GM19043 (cell line): ENCODE measurements around the gene ANKRD22.
A peak's percentile ranks its signal among the peaks of the same experiment; 100 is the strongest.
"Not testable (repeated sequence)": the region's sequence is repeated elsewhere in the genome, so short reads cannot be mapped to it uniquely, and the experiment has no call there.

Experiments used
- ATAC-seq: cut with Tn5 transposase; IDR thresholded peaks from one replicate; pipeline ENCODE4 v1.9.1; 2021; ENCODE audit warnings: low read depth; ENCODE audit not compliant: unreplicated experiment

ANKRD22 gene

DNA sequence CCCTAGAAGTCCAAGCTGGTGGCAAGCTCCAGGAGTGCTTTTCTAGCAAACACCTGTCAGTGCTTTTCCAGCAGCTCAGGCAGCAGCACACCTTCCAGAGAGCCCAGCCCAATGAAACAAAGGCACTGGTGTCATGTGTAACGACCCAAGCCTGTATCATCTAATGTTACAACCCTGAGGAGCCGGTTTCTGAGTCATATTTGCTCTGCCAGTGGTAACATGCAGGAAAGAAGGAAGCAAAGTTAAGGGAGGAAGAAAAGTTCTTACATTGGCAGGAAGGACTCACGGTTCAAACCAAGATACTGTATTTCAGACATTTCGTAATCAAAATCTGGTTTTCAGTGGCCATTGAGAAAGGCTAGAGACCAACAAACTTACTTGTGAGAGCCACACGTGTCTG lies at the start of gene ANKRD22:
Gene ANKRD22, minus strand, starts transcription at position 139 of the 400 bp plus-strand sequence. CDS start 237 bp downstream, outside the sequence.
- ATAC-seq, result no peak

DNA sequence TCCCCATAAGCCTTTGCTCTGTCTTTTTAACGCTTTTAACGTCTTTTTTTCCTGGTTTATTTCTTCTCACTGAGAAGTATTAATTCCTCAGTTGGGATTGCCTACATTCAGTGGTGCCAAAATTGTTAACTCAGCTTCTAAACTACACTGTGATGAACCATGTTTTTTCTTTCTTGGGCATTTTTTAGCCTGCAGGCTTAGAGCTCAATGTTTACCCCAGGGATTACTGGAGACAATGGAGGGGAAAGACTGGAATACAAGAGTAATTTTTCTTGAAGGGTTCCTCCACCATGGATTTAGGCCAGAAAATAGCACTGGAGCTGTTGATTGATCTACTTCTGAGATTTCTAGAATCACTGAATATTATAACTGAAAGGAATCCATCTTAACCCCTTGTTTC lies 48.2 kb upstream of the ANKRD22 start:
- no peak for ATAC-seq

DNA sequence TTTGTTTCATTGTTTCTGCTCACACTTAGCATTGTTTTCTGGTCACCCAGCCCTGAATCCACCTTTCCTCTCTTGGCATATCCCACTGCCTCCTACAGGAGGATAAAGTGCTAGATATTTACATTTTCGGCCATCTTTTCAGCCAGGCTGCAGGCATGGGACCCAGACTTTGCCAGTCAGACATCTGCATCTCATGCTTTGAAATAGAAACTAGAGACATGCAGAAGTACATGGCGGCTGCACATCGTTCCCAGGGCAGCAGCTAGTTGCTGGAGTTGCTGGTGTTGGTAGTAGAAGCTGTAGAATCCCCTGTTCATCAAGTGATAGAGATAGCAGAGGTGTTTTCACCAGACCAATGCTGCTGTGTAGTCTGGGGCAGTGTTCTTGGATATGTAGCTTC lies 47.1 kb upstream of the ANKRD22 start:
- no peak for ATAC-seq

DNA sequence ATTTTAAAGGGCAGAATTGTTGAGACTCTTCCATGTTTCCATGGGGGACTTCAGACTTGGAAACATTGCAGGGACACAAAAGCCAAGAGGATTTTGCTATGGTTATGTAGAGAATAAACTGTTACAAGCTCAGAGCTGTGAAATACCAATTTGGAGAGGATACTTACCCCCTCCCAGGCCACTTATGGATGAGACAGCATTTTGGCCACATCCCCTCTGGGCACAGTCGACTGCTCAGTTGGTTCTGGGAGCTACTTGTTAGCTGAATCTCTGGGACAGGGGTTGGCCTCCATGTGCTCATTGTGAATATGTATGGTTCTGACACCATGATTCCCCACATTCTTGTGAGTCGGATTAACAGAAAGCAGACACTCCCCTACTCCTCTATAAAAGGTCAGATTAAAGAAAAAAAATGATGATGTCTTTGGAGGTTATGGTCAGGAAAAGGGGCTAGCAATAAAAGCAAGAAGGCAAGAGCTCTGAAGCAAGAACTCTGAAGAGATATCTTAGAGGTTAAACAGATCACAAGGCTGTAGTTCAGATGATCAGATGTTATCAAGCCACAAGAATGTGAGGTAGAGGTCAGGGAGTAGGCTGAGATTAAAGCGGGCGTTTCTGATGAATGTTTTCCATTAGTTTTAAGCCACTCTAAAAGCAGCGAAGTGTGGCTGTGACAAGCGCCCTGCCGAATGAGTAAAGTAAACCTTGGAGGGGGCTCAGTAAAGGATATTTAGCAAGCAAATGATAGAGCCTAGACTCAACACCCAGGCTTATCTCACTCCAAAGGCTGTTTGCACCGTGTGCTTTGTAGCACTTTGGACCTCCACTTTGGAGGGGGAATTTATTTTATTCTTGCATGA lies 45.6 kb upstream of the ANKRD22 start:
- no peak for ATAC-seq

DNA sequence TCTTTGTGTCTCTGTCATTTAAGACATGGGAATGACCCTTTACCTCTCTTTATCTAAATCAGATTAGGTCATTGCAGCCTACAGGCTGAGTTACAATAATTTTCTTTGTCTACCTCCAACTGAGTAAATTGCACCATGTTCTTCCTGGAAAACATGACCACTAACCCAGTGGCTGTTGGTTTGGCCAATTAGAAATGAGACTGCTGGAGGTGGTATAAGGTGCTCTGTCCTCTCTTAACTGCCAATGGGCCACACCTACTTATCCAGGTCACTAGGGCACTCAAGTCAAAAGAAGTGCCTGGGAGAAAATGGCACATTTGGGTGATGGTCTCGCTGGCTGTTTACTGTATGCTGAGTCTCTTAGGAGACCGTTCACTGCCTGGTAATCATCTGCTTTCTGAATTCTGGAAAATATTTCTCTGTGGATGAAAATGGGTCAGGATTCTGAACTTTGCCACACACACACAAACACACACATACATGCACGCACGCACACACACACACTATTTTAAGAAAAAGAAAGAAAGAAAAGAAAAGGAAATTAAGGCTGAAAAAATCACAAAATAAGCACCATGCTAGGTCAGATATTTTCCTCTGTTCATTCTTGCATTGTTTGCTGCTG lies 44.8 kb upstream of the ANKRD22 start:
- ATAC-seq, result no peak

DNA sequence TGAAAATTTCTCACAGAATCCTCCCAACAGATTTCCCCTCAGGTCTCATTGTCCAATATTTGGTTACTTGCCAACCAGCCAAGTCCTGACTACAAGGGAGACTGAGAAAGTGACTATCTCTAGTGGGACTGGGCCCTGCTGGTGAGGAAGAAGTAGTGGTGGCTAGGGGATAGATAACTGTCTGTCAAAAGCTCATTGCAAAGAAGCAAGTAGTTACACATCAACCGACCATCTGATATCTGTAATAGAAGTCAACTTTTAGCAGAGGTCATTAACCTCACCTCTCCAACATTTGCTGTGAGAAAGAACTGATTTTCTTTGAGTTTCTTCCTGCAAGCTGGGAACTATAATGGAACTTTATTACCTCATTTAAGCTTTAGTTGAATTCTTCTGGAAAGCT lies 43.6 kb upstream of the ANKRD22 start:
- no peak for ATAC-seq

DNA sequence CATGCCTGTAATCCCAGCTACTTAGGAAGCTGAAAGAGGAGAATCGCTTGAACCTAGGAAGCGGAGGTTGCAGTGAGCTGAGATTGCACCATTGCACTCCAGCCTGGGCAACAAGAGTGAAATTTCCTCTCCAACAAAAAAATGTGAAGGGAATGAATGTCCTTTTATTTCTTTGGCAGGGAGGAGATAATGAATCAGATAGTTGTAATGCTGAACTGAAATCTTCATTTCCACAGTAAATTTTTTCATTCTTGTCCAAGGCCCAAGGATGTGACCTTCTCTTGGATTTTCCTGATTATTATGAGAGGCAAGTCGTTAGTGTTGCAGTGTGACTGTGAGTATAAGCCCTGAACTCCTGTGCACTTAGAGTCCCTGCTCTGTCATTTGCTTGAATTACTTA lies 42.0 kb upstream of the ANKRD22 start:
- ATAC-seq, result no peak

DNA sequence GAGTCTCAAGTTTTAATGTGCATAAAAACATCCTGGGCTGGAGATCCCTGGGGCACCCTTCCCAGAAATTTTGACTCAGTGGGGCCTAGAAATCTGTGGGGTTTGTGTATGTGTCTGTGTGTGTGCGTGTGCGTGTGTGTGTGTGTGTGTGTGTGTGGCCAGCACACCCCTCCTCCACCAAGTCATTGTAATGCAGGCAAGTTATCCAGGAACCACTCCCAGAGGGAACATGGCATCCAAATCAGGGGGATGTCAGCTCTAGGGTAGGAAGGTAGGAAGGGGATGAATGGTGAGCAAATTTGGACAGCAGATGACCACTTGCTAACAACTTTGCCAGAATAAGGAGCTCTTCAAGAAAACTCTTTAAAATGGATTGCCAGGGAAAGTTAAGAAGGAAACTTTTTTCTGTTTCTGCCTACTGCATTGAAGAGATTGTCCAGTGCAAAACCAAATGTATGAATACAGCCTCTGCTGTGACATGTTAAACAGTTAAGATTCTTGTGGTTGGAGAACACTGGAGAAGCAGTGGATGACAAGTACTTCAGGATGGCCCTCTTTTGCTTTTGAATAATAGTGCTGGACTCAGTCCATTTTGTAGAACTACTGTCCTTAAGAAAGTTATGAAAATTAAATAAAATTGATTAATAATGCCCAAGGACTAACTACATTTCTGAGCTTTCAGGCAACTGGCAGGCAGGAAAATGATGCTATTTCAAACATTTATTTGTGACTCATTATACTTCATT lies 40.8 kb upstream of the ANKRD22 start:
- ATAC-seq, result no peak

DNA sequence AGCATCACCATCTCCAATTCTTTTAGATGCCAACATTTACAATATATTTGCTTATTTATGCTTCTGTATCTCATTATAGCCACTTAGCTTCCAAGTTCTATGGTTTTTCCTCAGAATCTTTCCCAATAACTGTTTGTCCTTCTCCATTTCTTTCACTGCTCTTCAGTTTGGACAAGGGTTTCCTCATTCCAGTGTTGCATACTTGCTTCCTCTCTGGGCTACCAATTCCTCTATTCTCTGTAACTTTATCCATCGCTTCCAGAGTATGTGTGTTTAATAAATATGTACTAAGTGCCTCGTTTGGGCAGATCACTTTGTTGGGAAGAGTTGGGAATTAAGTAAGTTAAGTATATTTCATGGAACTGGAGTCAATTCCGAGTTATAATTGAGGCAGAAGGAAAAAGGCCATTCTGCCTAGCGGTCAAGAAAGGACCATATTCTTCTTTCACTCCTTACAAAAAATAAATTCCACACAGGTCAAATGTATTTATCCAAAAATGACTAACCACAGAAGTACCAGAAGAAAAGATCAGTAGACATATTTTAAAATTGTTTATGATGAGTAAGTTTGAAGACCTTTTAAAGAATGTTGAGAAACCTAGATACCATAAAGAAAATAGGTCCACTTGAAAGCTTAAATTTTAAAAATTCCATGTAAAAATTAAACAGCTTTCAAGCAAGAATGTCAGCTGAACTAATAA lies 39.2 kb upstream of the ANKRD22 start:
- no peak for ATAC-seq

DNA sequence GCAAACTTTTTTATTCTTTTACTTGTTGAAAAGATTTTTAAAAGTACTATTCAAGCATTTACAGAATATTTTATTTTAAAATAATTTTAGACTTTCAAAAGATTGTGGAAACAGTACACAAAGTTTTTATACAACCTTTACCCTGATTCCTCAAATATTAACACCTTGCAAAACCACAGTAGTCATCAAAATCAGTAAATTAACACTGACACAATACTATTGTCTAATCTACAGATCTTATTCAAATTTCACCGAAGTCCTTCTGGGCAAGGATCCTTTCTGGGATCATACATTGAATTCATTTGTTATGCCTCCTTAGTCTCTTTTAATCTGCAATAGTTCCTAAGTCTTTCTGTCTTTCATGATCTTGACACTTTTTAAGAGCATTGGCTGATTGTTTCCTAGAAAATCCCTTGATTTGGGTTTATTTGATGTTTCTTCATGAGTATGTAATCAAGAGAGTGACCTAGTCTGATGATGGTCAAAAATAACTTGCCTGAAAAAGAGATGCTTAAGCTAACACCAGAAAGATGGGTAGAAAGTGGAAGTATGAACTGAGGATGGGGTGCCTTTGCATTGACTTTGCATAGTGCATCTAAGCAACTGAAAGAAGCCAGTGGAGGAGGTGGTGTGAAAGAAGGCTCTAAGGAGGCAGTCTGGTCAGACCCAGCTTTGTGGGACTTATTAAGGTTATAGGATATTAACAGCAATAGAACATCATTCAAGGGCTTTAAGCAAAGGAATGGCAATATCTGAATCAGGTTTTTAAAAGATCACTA lies 38.1 kb upstream of the ANKRD22 start:
- peak; percentile 59 for ATAC-seq

DNA sequence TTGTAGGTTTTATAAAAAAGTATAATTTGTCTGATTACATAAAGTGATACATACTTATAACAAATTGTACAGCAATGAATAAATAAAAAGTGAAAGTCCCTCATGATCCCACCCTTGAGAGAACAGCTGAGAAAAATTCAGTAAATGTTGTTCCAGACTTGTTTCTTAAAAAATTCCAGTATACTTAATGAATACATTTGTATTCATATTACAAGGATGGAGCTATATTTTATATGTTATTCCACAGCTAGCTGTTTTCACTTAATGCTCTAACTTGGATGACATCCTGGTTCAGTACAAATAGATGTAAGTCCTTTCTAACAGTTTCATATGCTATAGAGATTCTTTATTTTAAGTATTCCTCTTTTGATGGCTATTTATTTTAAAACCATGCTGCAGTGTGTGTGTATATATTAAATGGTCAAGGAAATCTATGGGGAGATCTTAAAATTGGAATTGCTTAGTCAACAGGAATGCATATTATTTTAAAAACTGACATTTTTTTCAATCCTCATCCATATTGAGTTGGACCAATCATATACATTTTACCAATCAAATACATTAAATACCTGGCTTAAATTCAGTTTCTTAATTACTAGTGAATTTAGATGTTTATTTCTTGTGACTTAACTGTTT lies 37.3 kb upstream of the ANKRD22 start:
- no peak for ATAC-seq

DNA sequence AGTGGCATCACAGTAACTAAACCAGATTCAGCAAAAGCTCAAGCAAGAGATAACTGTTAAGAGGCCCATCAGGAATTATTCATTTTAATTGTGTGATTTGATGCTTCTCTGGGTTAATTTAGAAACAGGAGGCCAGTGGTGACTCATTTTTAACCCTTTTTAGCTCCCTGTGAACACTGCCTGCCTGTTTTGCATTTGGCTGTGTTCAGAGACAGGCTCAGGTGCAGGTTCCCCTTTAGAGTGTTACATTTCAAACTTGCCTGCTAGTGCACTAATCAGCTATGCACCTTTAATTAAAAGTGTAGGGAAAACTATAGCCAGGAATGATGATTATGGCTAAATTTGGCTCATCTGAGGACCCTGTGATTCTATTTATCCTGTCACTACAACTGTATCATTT lies 34.9 kb upstream of the ANKRD22 start:
- ATAC-seq, result peak; percentile 67

DNA sequence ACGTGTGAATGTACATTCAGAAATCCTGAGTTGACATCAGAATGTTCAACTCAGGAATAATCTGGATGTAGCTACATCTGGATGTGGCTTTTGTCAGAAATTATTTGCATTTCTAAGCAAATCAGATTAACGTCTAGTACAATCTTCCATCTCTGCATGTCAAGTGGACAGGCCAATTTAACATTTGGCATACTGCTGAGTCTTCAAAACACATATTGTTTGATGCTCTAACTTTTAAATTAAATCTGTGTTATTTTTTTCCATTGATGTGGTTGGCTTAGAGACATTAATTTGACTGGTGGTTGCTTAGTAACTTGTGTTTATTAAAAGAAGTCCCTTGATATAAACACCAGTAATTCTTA lies 31.8 kb upstream of the ANKRD22 start:
- no peak for ATAC-seq

DNA sequence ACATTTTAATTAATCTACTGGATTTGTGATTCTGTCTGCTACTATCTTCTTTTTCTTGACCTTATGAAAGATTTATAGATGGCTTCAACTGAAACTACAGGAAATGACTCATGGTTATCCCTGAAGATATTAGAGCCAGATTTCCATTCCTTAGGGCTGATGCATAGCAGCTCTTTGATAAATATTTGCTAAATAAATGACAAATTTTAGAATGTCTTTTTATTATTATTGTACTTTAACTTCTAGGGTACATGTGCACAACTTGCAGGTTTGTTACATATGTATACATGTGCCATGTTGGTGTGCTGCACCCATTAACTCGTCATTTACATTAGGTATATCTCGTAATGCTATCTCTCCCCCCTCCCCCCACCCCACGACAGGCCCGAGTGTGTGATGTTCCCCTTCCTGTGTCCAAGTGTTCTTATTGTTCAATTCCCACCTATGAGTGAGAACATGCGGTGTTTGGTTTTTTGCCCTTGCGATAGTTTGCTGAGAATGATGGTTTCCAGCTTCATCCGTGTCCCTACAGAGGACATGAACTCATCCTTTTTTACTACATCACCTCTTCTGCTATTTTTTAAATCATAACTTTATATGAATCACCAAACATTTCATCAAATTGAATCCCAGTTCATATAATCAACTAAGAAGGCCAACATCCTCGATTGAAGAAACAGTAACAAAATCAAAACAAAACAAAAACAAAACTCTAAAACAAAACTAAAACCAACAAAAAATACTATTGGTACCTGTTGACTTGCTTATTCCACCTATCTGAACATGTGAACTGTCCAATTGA lies 31.2 kb upstream of the ANKRD22 start:
- not testable (repeated sequence) for ATAC-seq

DNA sequence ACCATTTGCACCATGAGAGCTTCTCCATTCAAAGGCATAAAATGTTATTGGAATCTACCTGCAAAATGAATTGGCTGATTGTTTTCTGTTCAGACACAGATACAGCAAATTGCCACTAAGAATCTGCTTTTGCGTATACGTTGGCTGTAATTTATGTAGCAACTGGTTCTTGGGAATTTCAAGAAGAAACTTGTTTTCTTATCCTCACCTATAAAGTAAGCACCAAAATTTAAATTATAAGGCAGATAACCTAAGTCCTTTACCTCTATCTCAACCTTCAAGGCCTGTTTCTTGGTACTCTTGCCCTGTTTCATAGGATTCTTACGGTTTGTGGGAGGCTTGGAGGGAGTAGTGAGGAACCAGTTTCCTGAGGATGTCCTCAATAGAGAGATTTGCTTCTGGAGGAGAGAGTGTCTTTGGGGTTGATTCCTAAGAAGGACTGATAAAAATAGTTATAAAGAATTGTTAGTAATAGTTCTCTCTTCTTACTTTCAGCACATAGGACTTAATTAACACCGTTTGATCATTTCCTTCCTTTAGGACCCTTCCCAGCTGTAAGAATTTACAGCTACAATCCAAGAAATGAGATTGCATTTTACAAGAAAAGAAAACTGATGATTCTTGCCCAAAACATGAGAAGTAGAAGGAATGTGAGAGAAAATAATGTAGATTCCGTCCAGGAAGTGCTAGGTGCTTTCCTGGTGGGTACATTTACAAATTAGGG lies 30.4 kb upstream of the ANKRD22 start:
- no peak for ATAC-seq

DNA sequence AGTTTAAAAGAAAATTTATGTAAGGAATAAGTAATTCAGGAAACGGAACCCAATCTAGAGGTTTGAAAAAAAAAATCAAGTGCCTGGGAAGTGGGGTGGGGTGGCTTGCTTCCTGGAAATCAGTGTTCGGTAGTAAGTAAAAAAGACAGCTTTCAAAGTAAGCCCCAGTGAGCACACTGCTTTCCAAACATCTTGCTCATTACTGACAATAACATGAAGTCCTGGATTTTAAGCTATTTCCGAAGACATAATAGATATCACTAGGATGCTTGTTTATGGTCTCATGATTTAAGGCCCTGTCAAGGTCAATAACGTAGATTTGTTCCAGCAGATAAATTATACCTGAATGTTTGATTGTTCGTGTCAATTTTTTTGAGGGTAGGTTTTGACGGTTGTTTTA lies 29.7 kb upstream of the ANKRD22 start:
- ATAC-seq, result no peak

DNA sequence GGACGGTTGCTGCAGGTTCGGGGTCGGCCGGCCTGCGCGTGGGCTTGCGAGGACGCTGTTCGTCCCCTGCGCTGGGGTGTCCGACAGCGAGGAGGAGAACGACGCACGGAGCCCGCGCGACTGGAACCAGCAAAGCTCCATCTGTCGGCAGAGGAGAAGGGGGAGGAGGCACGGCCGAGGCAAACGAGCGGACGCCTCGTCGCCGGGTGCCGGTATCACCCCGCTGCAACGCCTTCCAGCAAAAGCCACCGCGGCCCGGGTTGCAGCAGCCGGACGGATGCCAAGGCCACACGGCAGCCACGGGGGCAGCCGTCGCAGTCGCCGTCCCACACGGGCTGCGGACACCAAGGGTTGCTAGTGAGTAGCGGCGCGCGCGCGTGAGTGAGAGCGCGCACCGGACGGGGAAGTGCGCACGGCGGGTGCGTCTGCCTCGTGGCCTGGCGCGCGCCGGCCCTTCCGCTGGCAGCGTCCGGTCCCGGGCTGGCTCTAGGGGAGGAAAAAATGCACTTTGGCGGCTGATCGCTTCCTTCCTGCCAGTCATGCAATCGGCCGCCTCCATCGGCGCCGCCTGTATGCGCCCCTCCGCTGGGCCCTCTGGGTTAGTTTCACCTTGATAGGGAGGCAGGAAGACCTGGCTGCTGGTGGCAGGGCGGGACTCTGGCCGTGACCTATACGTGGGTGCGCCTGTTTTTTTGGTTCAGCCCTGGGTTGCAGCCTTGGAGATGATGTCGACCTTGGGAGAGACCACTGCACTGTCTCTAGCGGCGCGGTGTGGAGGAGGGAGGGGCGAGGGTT lies 28.8 kb upstream of the ANKRD22 start:
- ATAC-seq, result peak; percentile 58
